Measurements from ENCODE around the gene TIMM13.

TIMM13 gene

GRCh38 chr19:2434267-2434666 lies 6.9 kb upstream of the TIMM13 start:
- TF ChIP-seq, protein P1, sequence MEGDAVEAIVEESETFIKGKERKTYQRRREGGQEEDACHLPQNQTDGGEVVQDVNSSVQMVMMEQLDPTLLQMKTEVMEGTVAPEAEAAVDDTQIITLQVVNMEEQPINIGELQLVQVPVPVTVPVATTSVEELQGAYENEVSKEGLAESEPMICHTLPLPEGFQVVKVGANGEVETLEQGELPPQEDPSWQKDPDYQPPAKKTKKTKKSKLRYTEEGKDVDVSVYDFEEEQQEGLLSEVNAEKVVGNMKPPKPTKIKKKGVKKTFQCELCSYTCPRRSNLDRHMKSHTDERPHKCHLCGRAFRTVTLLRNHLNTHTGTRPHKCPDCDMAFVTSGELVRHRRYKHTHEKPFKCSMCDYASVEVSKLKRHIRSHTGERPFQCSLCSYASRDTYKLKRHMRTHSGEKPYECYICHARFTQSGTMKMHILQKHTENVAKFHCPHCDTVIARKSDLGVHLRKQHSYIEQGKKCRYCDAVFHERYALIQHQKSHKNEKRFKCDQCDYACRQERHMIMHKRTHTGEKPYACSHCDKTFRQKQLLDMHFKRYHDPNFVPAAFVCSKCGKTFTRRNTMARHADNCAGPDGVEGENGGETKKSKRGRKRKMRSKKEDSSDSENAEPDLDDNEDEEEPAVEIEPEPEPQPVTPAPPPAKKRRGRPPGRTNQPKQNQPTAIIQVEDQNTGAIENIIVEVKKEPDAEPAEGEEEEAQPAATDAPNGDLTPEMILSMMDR (IDR thresholded peaks at IDR 0.05): no peak

GRCh38 chr19:2433854-2434253 lies 6.5 kb upstream of the TIMM13 start:
- H3K79me2 ChIP-seq: no peaks in the 10 kb centered on the region

More at GRCh38 chr19:2434267-2434666, 6.9 kb upstream of the TIMM13 start:
- Histone ChIP-seq H3K36me3 (ENCODE audit: control insufficient read depth, insufficient read depth, low read length) (no peaks in the 10 kb centered on the region), H2AFZ (no peak overlapping the region), H3K9ac (no peak overlapping the region), H3K27me3 (ENCODE audit: control insufficient read depth, insufficient read depth, low read length) (no peaks in the 10 kb centered on the region), H3K4me1 (no peaks in the 10 kb centered on the region), H3K27ac (no peak overlapping the region), H3K4me2 (ENCODE audit: low read length) (no peak overlapping the region), H3K79me2 (no peaks in the 10 kb centered on the region), H3K4me3 (ENCODE audit: low read depth, low read length) (no peak overlapping the region), H3K9me3 (ENCODE audit: control insufficient read depth, low read length) (no peaks in the 10 kb centered on the region)

GRCh38 chr19:2432131-2432848 lies 4.9 kb upstream of the TIMM13 start:
- Histone ChIP-seq H3K79me2 (peaks cover under 1% of the 10 kb centered on the region), H3K9me3 (ENCODE audit: control insufficient read depth, low read length) (no peaks in the 10 kb centered on the region), H3K4me3 (ENCODE audit: low read depth, low read length) (no peak overlapping the region), H2AFZ (no peak overlapping the region), H3K36me3 (ENCODE audit: control insufficient read depth, insufficient read depth, low read length) (no peaks in the 10 kb centered on the region), H3K27me3 (ENCODE audit: control insufficient read depth, insufficient read depth, low read length) (no peaks in the 10 kb centered on the region), H3K4me2 (ENCODE audit: low read length) (no peak overlapping the region), H3K4me1 (no peaks in the 10 kb centered on the region), H3K27ac (no peak overlapping the region), H3K9ac (no peak overlapping the region)
- TF ChIP-seq, protein P1 (IDR thresholded peaks at IDR 0.05): no peak

More at GRCh38 chr19:2433854-2434253, 6.5 kb upstream of the TIMM13 start:
- H3K27me3 ChIP-seq (ENCODE audit: control insufficient read depth, insufficient read depth, low read length): no peaks in the 10 kb centered on the region
- no peak overlapping the region for H3K4me3 ChIP-seq (ENCODE audit: low read depth, low read length)
- no peak overlapping the region for H3K27ac ChIP-seq
- no peaks in the 10 kb centered on the region for H3K36me3 ChIP-seq (ENCODE audit: control insufficient read depth, insufficient read depth, low read length)
- no peaks in the 10 kb centered on the region for H3K4me1 ChIP-seq
- no peak overlapping the region for H3K9ac ChIP-seq
- H3K9me3 ChIP-seq (ENCODE audit: control insufficient read depth, low read length): no peaks in the 10 kb centered on the region
- no peak overlapping the region for H2AFZ ChIP-seq
- TF ChIP-seq, protein P1 (IDR thresholded peaks at IDR 0.05): no peak
- H3K4me2 ChIP-seq (ENCODE audit: low read length): no peak overlapping the region

DNA sequence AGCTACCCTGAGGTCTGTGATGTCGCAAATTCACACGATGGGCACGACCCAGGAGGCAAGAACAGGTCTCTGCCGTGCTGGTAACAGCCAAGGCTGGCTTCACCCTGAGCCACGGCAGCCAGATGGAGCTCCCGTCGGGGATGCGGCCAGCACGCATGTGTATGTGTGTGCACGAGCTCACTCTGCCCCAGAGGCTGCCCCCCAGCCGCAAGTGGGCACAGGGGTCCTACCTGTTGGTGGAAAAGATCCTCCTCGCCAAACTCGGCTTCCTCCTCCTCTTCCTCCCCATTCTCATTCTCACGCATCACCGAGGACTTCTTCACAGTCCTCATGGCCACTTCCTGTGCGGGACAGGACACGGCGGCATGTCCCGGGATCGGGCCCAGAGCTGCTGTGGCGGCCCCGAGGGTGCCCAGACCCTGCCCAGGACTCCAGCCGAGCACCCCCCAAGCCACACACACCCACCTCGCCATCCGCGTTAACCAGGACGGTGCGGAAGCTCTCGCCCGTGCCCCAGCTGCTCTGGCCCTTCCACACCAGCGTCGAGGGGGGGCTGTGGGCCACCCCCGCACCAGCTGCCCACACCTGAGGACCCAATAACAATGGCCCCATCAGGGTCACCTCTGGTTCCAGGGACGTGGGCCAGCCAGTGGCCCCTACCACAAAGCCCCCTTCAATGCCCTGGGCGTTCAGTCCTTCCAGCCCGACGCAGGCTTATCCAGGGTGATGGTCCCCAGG lies 4.1 kb upstream of the TIMM13 start:
- Histone ChIP-seq H3K4me3 (ENCODE audit: low read depth, low read length) (no peak overlapping the region), H3K4me2 (ENCODE audit: low read length) (no peak overlapping the region), H3K9ac (no peak overlapping the region), H3K9me3 (ENCODE audit: control insufficient read depth, low read length) (no peaks in the 10 kb centered on the region), H3K27me3 (ENCODE audit: control insufficient read depth, insufficient read depth, low read length) (no peaks in the 10 kb centered on the region), H3K4me1 (peaks cover 2% of the 10 kb centered on the region), H3K27ac (no peak overlapping the region), H3K79me2 (peaks cover 8% of the 10 kb centered on the region), H3K36me3 (ENCODE audit: control insufficient read depth, insufficient read depth, low read length) (no peaks in the 10 kb centered on the region), H2AFZ (no peak overlapping the region)
- TF ChIP-seq, protein P1 (IDR thresholded peaks at IDR 0.05): no peak
